Measurements from ENCODE around the gene LDLRAD2.

LDLRAD2 gene

GRCh38 chr1:21845646-21846641, 33.9 kb downstream of the LDLRAD2 start:
- H3K4me1 ChIP-seq (ENCODE audit: insufficient read depth, low read length) = no peaks in the 10 kb centered on the region
- peaks cover 86% of the 10 kb centered on the region for H3K36me3 ChIP-seq (ENCODE audit: insufficient read depth, low read length)
- no peak overlapping the region for H3K27ac ChIP-seq (ENCODE audit: low read depth, low read length)
- H3K4me3 ChIP-seq (ENCODE audit: low read length) = no peak overlapping the region
- H3K9me3 ChIP-seq (ENCODE audit: insufficient read depth, low read depth, low read length) = no peaks in the 10 kb centered on the region
- 96% methylated on average over 32 of the region's 33 CpGs for WGBS
- no peaks in the 10 kb centered on the region for H3K27me3 ChIP-seq (ENCODE audit: insufficient read depth, low read length)
- no peak overlapping the region for H3K9ac ChIP-seq (ENCODE audit: low read depth, low read length)

GRCh38 chr1:21847223-21848205, 35.4 kb downstream of the LDLRAD2 start:
- Histone ChIP-seq H3K4me1 (ENCODE audit: insufficient read depth, low read length) (no peaks in the 10 kb centered on the region), H3K36me3 (ENCODE audit: insufficient read depth, low read length) (peaks cover 87% of the 10 kb centered on the region), H3K9ac (ENCODE audit: low read depth, low read length) (no peak overlapping the region), H3K9me3 (ENCODE audit: insufficient read depth, low read depth, low read length) (no peaks in the 10 kb centered on the region), H3K27ac (ENCODE audit: low read depth, low read length) (no peak overlapping the region), H3K4me3 (ENCODE audit: low read length) (no peak overlapping the region), H3K27me3 (ENCODE audit: insufficient read depth, low read length) (no peaks in the 10 kb centered on the region)
- WGBS = 95% methylated on average over 47 of the region's 47 CpGs

GRCh38 chr1:21848524-21849174, 36.6 kb downstream of the LDLRAD2 start:
- 96% methylated on average over 17 of the region's 17 CpGs for WGBS
- H3K9ac ChIP-seq (ENCODE audit: low read depth, low read length) = no peak overlapping the region
- H3K27ac ChIP-seq (ENCODE audit: low read depth, low read length) = no peak overlapping the region
- H3K4me1 ChIP-seq (ENCODE audit: insufficient read depth, low read length) = no peaks in the 10 kb centered on the region
- H3K4me3 ChIP-seq (ENCODE audit: low read length) = no peak overlapping the region
- H3K27me3 ChIP-seq (ENCODE audit: insufficient read depth, low read length) = no peaks in the 10 kb centered on the region
- no peaks in the 10 kb centered on the region for H3K9me3 ChIP-seq (ENCODE audit: insufficient read depth, low read depth, low read length)
- peaks cover 83% of the 10 kb centered on the region for H3K36me3 ChIP-seq (ENCODE audit: insufficient read depth, low read length)

- H3K36me3 ChIP-seq (ENCODE audit: insufficient read depth, low read length) = peaks cover 85% of the 10 kb centered on the region
- no peaks in the 10 kb centered on the region for H3K27me3 ChIP-seq (ENCODE audit: insufficient read depth, low read length)
- H3K4me1 ChIP-seq (ENCODE audit: insufficient read depth, low read length) = no peaks in the 10 kb centered on the region
- H3K4me3 ChIP-seq (ENCODE audit: low read length) = no peak overlapping the region
- no peak overlapping the region for H3K27ac ChIP-seq (ENCODE audit: low read depth, low read length)
- H3K9me3 ChIP-seq (ENCODE audit: insufficient read depth, low read depth, low read length) = no peaks in the 10 kb centered on the region
- 97% methylated on average over 30 of the region's 30 CpGs for WGBS
- no peak overlapping the region for H3K9ac ChIP-seq (ENCODE audit: low read depth, low read length)
These were observed 38.0 kb downstream of the LDLRAD2 start for GRCh38 chr1:21849909-21850576.

GRCh38 chr1:21851430-21852250, 39.6 kb downstream of the LDLRAD2 start:
- peaks cover 84% of the 10 kb centered on the region for H3K36me3 ChIP-seq (ENCODE audit: insufficient read depth, low read length)
- no peaks in the 10 kb centered on the region for H3K27me3 ChIP-seq (ENCODE audit: insufficient read depth, low read length)
- no peaks in the 10 kb centered on the region for H3K4me1 ChIP-seq (ENCODE audit: insufficient read depth, low read length)
- no peaks in the 10 kb centered on the region for H3K9me3 ChIP-seq (ENCODE audit: insufficient read depth, low read depth, low read length)
- 96% methylated on average over 33 of the region's 33 CpGs for WGBS
- H3K4me3 ChIP-seq (ENCODE audit: low read length) = no peak overlapping the region
- no peak overlapping the region for H3K9ac ChIP-seq (ENCODE audit: low read depth, low read length)
- H3K27ac ChIP-seq (ENCODE audit: low read depth, low read length) = no peak overlapping the region

GRCh38 chr1:21852282-21853130, 40.4 kb downstream of the LDLRAD2 start:
- 93% methylated on average over 29 of the region's 29 CpGs for WGBS
- Histone ChIP-seq H3K36me3 (ENCODE audit: insufficient read depth, low read length) (peaks cover 83% of the 10 kb centered on the region), H3K4me3 (ENCODE audit: low read length) (no peak overlapping the region), H3K27me3 (ENCODE audit: insufficient read depth, low read length) (no peaks in the 10 kb centered on the region), H3K9ac (ENCODE audit: low read depth, low read length) (no peak overlapping the region), H3K27ac (ENCODE audit: low read depth, low read length) (no peak overlapping the region), H3K9me3 (ENCODE audit: insufficient read depth, low read depth, low read length) (no peaks in the 10 kb centered on the region), H3K4me1 (ENCODE audit: insufficient read depth, low read length) (no peaks in the 10 kb centered on the region)

- Histone ChIP-seq H3K36me3 (ENCODE audit: insufficient read depth, low read length) (peaks cover 83% of the 10 kb centered on the region), H3K4me1 (ENCODE audit: insufficient read depth, low read length) (no peaks in the 10 kb centered on the region), H3K4me3 (ENCODE audit: low read length) (no peak overlapping the region), H3K9me3 (ENCODE audit: insufficient read depth, low read depth, low read length) (no peaks in the 10 kb centered on the region), H3K9ac (ENCODE audit: low read depth, low read length) (no peak overlapping the region), H3K27me3 (ENCODE audit: insufficient read depth, low read length) (no peaks in the 10 kb centered on the region), H3K27ac (ENCODE audit: low read depth, low read length) (no peak overlapping the region)
- WGBS = 89% methylated on average over 7 of the region's 7 CpGs
These were observed 41.0 kb downstream of the LDLRAD2 start for GRCh38 chr1:21853131-21853427.

- Histone ChIP-seq H3K27ac (ENCODE audit: low read depth, low read length) (no peak overlapping the region), H3K4me1 (ENCODE audit: insufficient read depth, low read length) (no peaks in the 10 kb centered on the region), H3K4me3 (ENCODE audit: low read length) (no peak overlapping the region), H3K36me3 (ENCODE audit: insufficient read depth, low read length) (peaks cover 81% of the 10 kb centered on the region), H3K9me3 (ENCODE audit: insufficient read depth, low read depth, low read length) (no peaks in the 10 kb centered on the region), H3K9ac (ENCODE audit: low read depth, low read length) (no peak overlapping the region), H3K27me3 (ENCODE audit: insufficient read depth, low read length) (no peaks in the 10 kb centered on the region)
- WGBS = 95% methylated on average over 21 of the region's 21 CpGs
These were observed 42.2 kb downstream of the LDLRAD2 start for GRCh38 chr1:21854090-21854750.

- H3K27me3 ChIP-seq (ENCODE audit: insufficient read depth, low read length) = no peaks in the 10 kb centered on the region
- peaks cover 83% of the 10 kb centered on the region for H3K36me3 ChIP-seq (ENCODE audit: insufficient read depth, low read length)
- 96% methylated on average over 13 of the region's 13 CpGs for WGBS
These were observed 42.7 kb downstream of the LDLRAD2 start for GRCh38 chr1:21854751-21855131.

More at GRCh38 chr1:21854751-21855131, 42.7 kb downstream of the LDLRAD2 start:
- no peaks in the 10 kb centered on the region for H3K4me1 ChIP-seq (ENCODE audit: insufficient read depth, low read length)
- H3K4me3 ChIP-seq (ENCODE audit: low read length) = no peak overlapping the region
- H3K9ac ChIP-seq (ENCODE audit: low read depth, low read length) = no peak overlapping the region
- no peak overlapping the region for H3K27ac ChIP-seq (ENCODE audit: low read depth, low read length)
- no peaks in the 10 kb centered on the region for H3K9me3 ChIP-seq (ENCODE audit: insufficient read depth, low read depth, low read length)
